Activated CD8-positive, alpha-beta memory T cell treated with anti-CD3 and anti-CD28 coated beads, Interleukin-2, amount 50 U/mL, for 1 hour (primary cell): ENCODE measurements around the gene ACP4.

Source experiments
- DNase-seq: peaks from one replicate; pipeline ENCODE4 v3.0.0-alpha.2; 2020; ENCODE audit errors: extremely low read depth

ACP4 gene

DNA sequence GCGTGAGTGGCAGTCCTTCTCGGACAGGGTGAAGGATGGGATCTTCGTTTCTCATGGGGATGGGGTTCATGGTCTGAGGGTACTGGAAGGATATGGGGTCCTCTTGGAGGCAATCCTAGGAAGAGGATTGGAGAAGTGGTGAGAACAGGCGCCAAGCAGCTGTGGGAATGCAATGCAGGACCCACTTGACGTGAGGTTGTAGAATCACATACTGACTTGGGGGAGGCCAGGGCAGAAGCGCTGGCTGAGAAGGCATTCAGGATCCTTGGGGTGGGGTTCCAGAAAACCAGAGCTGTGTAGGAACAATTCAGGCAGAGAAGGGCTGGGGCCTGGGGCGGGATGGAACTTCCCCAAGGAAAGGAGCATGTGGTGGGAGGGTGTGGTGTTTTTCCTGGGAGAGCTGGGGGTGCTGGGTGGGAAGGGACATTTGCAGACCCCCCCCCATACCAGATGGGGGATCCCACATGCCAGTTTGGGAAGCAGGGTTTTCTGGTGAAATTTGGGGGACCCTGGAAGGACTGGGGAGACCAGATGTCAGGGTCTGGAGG, 32.5 kb downstream of the ACP4 start:
- no peak for DNase-seq

GRCh38 chr19:50823389-50824042, 33.3 kb downstream of the ACP4 start, which contains the start of gene KLK1:
Gene KLK1, minus strand, starts transcription at chr19:50823787. Its CDS starts 39 bp downstream, at chr19:50823748.
- DNase-seq: no peak

GRCh38 chr19:50826492-50827240, 36.5 kb downstream of the ACP4 start:
- DNase-seq: no peak

DNA sequence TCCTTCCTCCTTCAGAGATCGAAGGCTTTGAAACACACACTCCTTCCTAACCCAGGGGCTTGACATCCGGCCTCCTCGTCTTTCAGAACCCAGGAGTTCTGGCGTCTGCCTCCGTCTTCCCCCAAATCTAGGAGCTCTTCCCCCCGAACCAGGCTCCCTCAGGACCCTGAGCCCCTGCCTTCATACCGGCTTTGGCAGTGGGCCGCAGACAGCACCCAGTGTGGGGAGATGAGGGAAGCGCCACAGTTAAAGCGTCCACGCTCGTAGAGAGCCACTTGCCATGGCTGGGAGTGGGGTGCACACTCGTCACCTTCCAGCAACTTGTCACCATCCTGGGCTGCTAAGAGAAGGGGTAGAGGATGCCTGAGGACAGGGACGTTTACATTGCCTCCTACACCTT, 37.3 kb downstream of the ACP4 start:
- no peak for DNase-seq

- no peak for DNase-seq
These were observed 39.6 kb downstream of the ACP4 start for GRCh38 chr19:50829801-50830200.

- no peak for DNase-seq
These were observed 40.2 kb downstream of the ACP4 start for GRCh38 chr19:50830266-50831025.

DNA sequence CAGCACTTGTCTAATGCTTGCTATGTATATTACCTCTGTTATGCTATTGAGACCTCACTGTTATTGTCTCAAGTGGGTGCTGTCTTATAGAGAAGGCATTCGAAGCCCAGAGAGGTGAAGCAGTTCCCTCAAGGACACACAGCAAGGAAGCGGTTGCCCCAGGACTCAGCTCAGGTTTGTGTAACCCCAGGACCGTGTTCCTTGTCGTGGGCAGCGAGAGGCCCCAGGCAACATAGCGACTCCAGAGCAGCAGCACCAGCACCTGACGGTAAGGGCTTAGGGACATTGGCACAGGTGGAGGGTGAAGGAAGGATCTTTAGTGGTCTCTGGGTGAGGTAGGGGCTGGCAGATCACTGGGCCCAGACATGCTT, 40.8 kb downstream of the ACP4 start:
- DNase-seq: no peak

- no peak for DNase-seq
These were observed 42.5 kb downstream of the ACP4 start for GRCh38 chr19:50832666-50833065.

- no peak for DNase-seq
These were observed 43.0 kb downstream of the ACP4 start, which contains the start of gene KLK15 for GRCh38 chr19:50833117-50833801. Gene KLK15, minus strand, starts transcription at chr19:50833574. Its CDS starts 2,082 bp downstream, at chr19:50831492.

- no peak for DNase-seq
These were observed 43.6 kb downstream of the ACP4 start for GRCh38 chr19:50833802-50834167.

- no peak for DNase-seq
These were observed 45.0 kb downstream of the ACP4 start for GRCh38 chr19:50835103-50835784.

DNA sequence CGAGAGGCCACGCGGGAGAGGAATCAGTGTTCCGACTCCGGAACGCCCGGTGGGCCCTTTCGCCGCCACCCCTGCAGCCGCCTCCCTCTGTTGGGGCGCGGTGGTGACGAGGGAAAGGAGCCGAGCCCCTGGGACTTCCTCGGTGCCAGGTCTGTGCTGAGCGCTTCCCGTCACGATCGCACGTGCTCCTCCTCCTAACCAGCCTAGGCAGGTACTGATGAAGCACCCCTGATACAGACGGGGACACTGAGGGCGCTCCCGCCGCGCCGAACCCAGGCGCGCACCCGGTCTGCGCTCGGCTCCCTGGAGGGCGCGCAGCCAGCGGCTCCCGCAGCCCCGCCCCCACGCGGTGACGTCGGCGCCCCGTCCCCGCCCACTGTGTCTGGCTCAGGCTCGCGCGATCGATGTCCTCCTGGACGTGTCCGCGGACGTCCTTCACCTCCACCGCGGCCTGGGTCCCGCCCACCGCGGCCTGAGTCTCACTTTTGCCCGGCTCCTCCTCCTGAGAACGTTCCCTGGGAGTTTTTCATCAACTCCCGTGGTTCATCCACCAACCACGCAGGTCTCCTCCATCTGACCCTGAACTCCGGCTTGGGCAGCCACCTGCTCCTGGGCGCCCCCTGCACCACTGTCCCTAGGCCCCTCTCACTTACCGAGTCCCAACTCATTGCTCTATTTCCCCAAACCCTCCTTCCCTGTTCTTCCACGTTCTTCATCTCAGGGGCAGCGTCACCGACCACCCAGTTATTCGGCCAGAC, 45.7 kb downstream of the ACP4 start:
- no peak for DNase-seq

- no peak for DNase-seq
These were observed 46.5 kb downstream of the ACP4 start for GRCh38 chr19:50836543-50837195.

- DNase-seq: no peak
These were observed 47.1 kb downstream of the ACP4 start for GRCh38 chr19:50837300-50837699.

- no peak for DNase-seq
These were observed 48.0 kb downstream of the ACP4 start for GRCh38 chr19:50838239-50838638.

- no peak for DNase-seq
These were observed 49.8 kb downstream of the ACP4 start for GRCh38 chr19:50839712-50840655.

GRCh38 chr19:50842130-50842529, 51.9 kb downstream of the ACP4 start:
- DNase-seq: no peak

DNA sequence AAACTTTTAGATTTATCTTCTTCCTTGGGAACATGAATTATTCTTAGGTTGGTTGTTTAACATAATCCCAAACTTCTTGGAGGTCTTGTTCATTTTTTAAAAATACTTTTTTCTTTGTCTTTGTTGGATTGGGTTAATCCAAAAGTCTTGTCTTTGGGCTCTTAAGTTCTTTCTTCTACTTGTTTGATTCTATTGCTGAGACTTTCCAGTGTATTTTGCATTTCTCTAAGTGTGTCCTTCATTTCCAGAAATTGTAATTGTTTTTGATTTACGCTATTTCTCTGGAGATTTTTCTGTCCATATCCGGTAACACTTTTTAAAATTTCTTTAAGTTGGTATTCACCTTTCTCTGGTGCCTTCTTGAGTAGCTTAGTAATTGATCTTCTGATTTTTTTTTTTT, 53.0 kb downstream of the ACP4 start:
- no peak for DNase-seq

GRCh38 chr19:50843701-50844221, 53.5 kb downstream of the ACP4 start:
- DNase-seq: no peak
